ENCODE measurements around the gene GAS7. TPM values are rescaled to one million over a fixed set of nuclear protein-coding genes. Genes with fewer than 3 reads are reported as not detected.

The GAS7 gene
- total and polyA plus RNA-seq, 7 donors = 6.5 to 67.6 (median 35.1) TPM

DNA sequence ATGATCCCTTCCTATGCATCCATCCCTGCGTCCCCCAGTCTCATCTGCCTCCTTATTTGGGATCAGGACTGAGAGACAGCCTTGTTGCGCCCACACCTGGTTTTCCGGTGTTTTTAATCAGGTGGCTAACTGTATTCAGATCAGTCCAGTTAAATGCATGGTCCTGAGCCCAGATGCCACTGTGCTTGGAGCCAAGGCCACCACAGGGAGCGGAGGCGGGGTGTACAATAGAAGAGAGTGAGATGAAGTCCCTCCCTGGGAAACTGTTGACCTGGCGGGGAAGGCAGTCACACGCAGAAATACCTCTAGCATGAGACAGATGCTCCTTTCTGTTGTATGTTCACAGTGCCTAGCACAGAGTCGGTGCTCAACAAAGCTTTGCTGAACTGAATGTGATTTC lies 299.6 kb downstream of the GAS7 start:
- intact Hi-C loops (cut with DNase I) = no loop called here
- H3K9me3 ChIP-seq = peaks cover 0 to 3% (median 0%) of the 10 kb centered on the region in 4 donors
- TF ChIP-seq POLR2AphosphoS5 (IDR thresholded peaks at IDR 0.05) = no peak
- TF ChIP-seq, protein P1, sequence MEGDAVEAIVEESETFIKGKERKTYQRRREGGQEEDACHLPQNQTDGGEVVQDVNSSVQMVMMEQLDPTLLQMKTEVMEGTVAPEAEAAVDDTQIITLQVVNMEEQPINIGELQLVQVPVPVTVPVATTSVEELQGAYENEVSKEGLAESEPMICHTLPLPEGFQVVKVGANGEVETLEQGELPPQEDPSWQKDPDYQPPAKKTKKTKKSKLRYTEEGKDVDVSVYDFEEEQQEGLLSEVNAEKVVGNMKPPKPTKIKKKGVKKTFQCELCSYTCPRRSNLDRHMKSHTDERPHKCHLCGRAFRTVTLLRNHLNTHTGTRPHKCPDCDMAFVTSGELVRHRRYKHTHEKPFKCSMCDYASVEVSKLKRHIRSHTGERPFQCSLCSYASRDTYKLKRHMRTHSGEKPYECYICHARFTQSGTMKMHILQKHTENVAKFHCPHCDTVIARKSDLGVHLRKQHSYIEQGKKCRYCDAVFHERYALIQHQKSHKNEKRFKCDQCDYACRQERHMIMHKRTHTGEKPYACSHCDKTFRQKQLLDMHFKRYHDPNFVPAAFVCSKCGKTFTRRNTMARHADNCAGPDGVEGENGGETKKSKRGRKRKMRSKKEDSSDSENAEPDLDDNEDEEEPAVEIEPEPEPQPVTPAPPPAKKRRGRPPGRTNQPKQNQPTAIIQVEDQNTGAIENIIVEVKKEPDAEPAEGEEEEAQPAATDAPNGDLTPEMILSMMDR (IDR thresholded peaks at IDR 0.05) = no peak
- no peak for TF ChIP-seq EP300 (IDR thresholded peaks at IDR 0.05)
- TF ChIP-seq POLR2A (IDR thresholded peaks at IDR 0.05) = no peak
- H3K27me3 ChIP-seq = no peaks in the 10 kb centered on the region
- H3K27ac ChIP-seq = peak overlapping the region in 3 of 4 donors; percentile 31 to 67 (median 59)
- WGBS, 2 donors = 90 to 93% methylated on average over 8 of the region's 8 CpGs
- H3K36me3 ChIP-seq = no peaks in the 10 kb centered on the region
- peaks cover 0 to 12% (median 2%) of the 10 kb centered on the region in 4 donors for H3K4me1 ChIP-seq
- peak; percentile 55 for DNase-seq
- H3K4me3 ChIP-seq = no peak overlapping the region

DNA sequence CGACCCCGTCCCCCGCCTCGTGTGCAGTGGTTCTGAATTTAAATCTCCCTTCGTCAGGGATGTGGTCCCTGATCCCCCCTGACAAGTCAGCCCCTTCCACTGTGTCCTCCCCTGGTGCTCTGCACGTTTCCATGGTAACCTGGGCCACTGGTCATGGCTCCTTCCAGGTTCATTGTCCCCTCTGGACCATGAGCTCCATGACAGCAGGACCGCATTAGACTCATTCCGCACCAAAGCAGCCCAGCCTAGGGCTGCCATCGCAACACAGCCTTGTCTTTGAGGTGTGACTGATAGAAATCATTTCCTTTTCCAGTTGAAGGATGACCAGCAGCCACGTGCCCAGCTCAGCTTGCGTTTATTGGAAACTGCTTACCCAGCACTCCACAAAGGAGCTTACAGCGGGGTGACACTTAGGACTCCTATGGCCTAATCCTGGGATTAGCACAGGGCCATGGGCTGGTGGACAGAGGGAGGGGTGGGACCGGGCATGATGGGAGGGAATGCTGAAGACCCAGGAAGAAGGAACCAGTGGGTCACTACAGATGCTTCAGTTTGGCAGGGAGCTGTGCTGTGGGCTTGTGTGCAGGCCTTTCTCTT lies 300.9 kb downstream of the GAS7 start:
- Histone ChIP-seq H3K36me3 (no peaks in the 10 kb centered on the region), H3K4me1 (peaks cover 0 to 12% (median 2%) of the 10 kb centered on the region in 4 donors), H3K27ac (no peak overlapping the region), H3K9me3 (peaks cover 0 to 3% (median 0%) of the 10 kb centered on the region in 4 donors), H3K4me3 (no peak overlapping the region), H3K27me3 (no peaks in the 10 kb centered on the region)
- intact Hi-C loops (cut with DNase I) = no loop called here
- DNase-seq = no peak
- WGBS, 2 donors = 80 to 86% methylated on average over 13 of the region's 13 CpGs
- no peak for TF ChIP-seq EP300 (IDR thresholded peaks at IDR 0.05)
- TF ChIP-seq POLR2A (IDR thresholded peaks at IDR 0.05) = no peak
- no peak for TF ChIP-seq POLR2AphosphoS5 (IDR thresholded peaks at IDR 0.05)
- TF ChIP-seq, protein P1 (IDR thresholded peaks at IDR 0.05) = no peak

DNA sequence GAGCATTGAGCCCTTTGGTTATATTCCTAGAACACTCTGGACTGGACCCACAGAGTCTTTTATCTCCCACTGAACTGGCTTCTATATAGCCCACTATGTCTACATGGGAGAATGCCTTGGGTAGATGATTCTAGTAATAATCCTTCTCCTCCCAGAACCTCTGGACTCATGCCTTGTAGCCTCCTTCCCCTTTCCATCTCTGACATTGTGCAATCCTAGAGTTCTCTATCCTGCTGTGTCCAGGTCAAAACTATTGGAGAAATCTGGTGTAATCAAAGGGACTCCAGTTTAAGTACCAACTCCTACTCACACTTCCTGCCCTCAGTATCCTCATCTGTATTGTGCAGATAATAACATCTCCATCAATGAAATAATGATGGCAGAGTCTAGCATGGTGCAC lies 302.5 kb downstream of the GAS7 start:
- no peak overlapping the region for H3K27ac ChIP-seq
- DNase-seq = no peak
- no peaks in the 10 kb centered on the region for H3K27me3 ChIP-seq
- H3K36me3 ChIP-seq = no peaks in the 10 kb centered on the region
- TF ChIP-seq POLR2AphosphoS5 (IDR thresholded peaks at IDR 0.05) (no peak), POLR2A (IDR thresholded peaks at IDR 0.05) (no peak), EP300 (IDR thresholded peaks at IDR 0.05) (no peak)
- TF ChIP-seq, protein P1 (IDR thresholded peaks at IDR 0.05) = no peak
- H3K9me3 ChIP-seq = peaks cover 0 to 3% (median 0%) of the 10 kb centered on the region in 4 donors
- intact Hi-C loops (cut with DNase I) = no loop called here
- H3K4me1 ChIP-seq = peaks cover 0 to 12% (median 0%) of the 10 kb centered on the region in 4 donors
- H3K4me3 ChIP-seq = no peak overlapping the region

DNA sequence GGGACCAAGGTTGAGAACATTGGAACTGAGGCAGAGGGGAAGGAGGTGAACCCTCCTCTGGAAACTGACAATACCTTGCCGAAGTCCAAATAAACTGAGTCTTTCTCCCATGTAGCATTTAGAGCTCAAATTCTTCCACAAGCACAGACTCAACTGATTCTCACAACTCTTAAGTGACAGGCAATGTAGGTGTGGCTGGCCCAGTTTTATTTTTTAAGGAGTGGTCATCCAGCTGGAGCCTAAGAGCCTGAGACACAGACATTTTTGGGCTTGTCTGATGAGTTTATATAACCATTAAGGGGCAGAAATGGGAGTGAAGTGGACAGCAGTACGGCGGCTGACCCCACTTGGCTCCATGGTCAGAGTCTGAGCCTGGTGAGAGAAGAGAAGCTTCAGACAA lies 304.2 kb downstream of the GAS7 start:
- 92 to 96% methylated on average over 3 of the region's 3 CpGs for WGBS, 2 donors
- H3K27me3 ChIP-seq = no peaks in the 10 kb centered on the region
- intact Hi-C loops (cut with DNase I) = no loop called here

More for the DNA sequence above, 304.2 kb downstream of the GAS7 start:
- Histone ChIP-seq H3K4me1 (peaks cover 0 to 1% (median 0%) of the 10 kb centered on the region in 4 donors), H3K27ac (no peak overlapping the region), H3K4me3 (no peak overlapping the region), H3K9me3 (peaks cover 0 to 3% (median 0%) of the 10 kb centered on the region in 4 donors), H3K36me3 (no peaks in the 10 kb centered on the region)
- no peak for DNase-seq
- no peak for TF ChIP-seq POLR2AphosphoS5 (IDR thresholded peaks at IDR 0.05)
- TF ChIP-seq POLR2A (IDR thresholded peaks at IDR 0.05) = no peak
- TF ChIP-seq, protein P1 (IDR thresholded peaks at IDR 0.05) = no peak
- no peak for TF ChIP-seq EP300 (IDR thresholded peaks at IDR 0.05)
